Adrenal gland (tissue), 12 donors: ENCODE results near the gene DSTN. TPM values are rescaled to one million over a fixed set of nuclear protein-coding genes. Genes with fewer than 3 reads are reported as not detected.

Source experiments
- DNase-seq, 7 donors: peaks; one replicate each; pipeline ENCODE4 v3.0.0-alpha.2; 2019 to 2020
- H3K27ac ChIP-seq, 5 donors: fragments of 200-600 bp; sonication (generic) in 4 of 5; 1 replicate in 3 of 5; 2 replicates in 2 of 5; pipeline versions ENCODE4 v1.5.1 to v1.8.0; 2016 to 2020; ENCODE audit warnings: mild to moderate bottlenecking in 1 of 5
- H3K27me3 ChIP-seq: fragments of 200-600 bp; 2 replicates; pipeline ENCODE4 v1.8.0; 2021
- H3K36me3 ChIP-seq, 2 donors: fragments of 200-600 bp; replicated peaks in 1 of 2; 1 replicate in 1 of 2; 2 replicates in 1 of 2; pipeline versions ENCODE4 v1.5.1 to v1.8.0; 2018 to 2022
- H3K4me1 ChIP-seq, 2 donors: fragments of 200-600 bp; replicated peaks in 1 of 2; 1 replicate in 1 of 2; 2 replicates in 1 of 2; pipeline versions ENCODE4 v1.5.1 to v1.8.0; 2018 to 2021
- H3K4me3 ChIP-seq, 4 donors: fragments of 200-600 bp; sonication (generic) in 3 of 4; one replicate each; pipeline ENCODE4 v1.5.1; 2016 to 2018
- H3K9me3 ChIP-seq, 3 donors: fragments of 200-600 bp; sonication (generic) in 1 of 3; replicated peaks in 1 of 3; 1 replicate in 2 of 3; 2 replicates in 1 of 3; pipeline versions ENCODE4 v1.5.1 to v1.8.0; 2016 to 2021
- CTCF ChIP-seq, 6 experiments: fragments of 450-650 bp in 4 of 6; fragments of 200-600 bp in 2 of 6; sonication (generic) in 1 of 6; IDR thresholded peaks; 1 replicate in 5 of 6; 2 replicates in 1 of 6; pipeline versions ENCODE4 v1.5.1 to v1.8.0; 2016 to 2021; ENCODE audit warnings: antibody characterized with exemption in 6 of 6, mild to moderate bottlenecking in 2 of 6, moderate library complexity in 1 of 6
- POLR2A ChIP-seq, 2 donors: fragments of 450-650 bp; IDR thresholded peaks; one replicate each; pipeline ENCODE4 v1.6.1; 2017; ENCODE audit warnings: antibody characterized with exemption in 2 of 2, mild to moderate bottlenecking in 2 of 2, moderate library complexity in 1 of 2
- whole genome bisulfite sequencing, 4 donors: extraction: QIAGEN DNeasy Blood & Tissue Kit in 2 of 4; methylation state at CpG; one replicate each; pipeline versions ENCODE4 v1.1.5 to v1.1.7; 2013 to 2017; 5-methylcytosine and 5-hydroxymethylcytosine counted together
- intact Hi-C, 2 donors: fragments of 100-400 bp; cut with DNase I; formaldehyde crosslinking; loops; one replicate each; pipeline versions ENCODE4 v1.14.1 to v1.15.0; 2022 to 2023
- polyA plus RNA-seq, 3 donors: library from polyadenylated mRNA; stranded (reverse); fragments of 200-250 nt in 2 of 3; fragments of 350-450 nt in 1 of 3; fragmentation: Illumina TruSeq in 1 of 3; extraction: RNeasy Lipid Tissue Mini Kit (QIAGEN cat#74804) in 1 of 3; gene quantifications; one replicate each; pipeline ENCODE4 v1.2.3, GENCODE V29; 2013 to 2014
- total RNA-seq, 9 donors: library from RNA; depleted of rRNA in 4 of 9; stranded (reverse); fragments of >200 nt in 4 of 9; fragments of 120-200 nt in 1 of 9; fragmentation: NEBNext Ultra II Directional in 1 of 9; extraction: Animal tissue kit (Norgen Biotek cat#: 25700) in 1 of 9; gene quantifications; one replicate each; pipeline versions ENCODE4 v1.1.0 to v1.2.4, GENCODE V29; 2013 to 2023
- donor health status: healthy with polysubstance abuse.
- donor health status: Bipolar disorder and iron deficiency.
- donor health status: DM: yes; HTN: yes; CAD: no.
- donor health status: DM: no; HTN: no; CAD: no.
- donor health status: DM: no; HTN: no; CAD: no.
- donor health status: DM: yes; HTN: yes; CAD: no.

DSTN gene
- total and polyA plus RNA-seq, 12 donors: 184 to 552 (median 273) TPM

GRCh38 chr20:17612287-17612991, 42.6 kb downstream of the DSTN start:
- intact Hi-C loops: loop anchor here in 1 of 2 donors (5.0 kb wide), 1 partner anchor 35 kb away; no protein-coding TSS in a partner anchor
- TF ChIP-seq POLR2A (IDR thresholded peaks at IDR 0.05) (peak in 1 of 2 donors; percentile 13), CTCF (IDR thresholded peaks at IDR 0.05) (no peak)
- Histone ChIP-seq H3K4me1 (peaks cover 8 to 17% of the 10 kb centered on the region in 2 donors), H3K4me3 (no peak overlapping the region), H3K9me3 (no peaks in the 10 kb centered on the region), H3K36me3 (peaks cover 0 to 45% of the 10 kb centered on the region in 2 donors), H3K27me3 (no peaks in the 10 kb centered on the region), H3K27ac (peak overlapping the region in 3 of 5 donors; percentile 25 to 71 (median 69))
- 34 to 56% (median 41%) methylated on average over 7 to 16 of the region's 16 CpGs for WGBS, 4 donors
- peak in 4 of 7 donors; percentile 47 to 72 (median 56) for DNase-seq

GRCh38 chr20:17612992-17613327, 43.1 kb downstream of the DSTN start:
- peaks cover 0 to 45% of the 10 kb centered on the region in 2 donors for H3K36me3 ChIP-seq
- H3K27ac ChIP-seq: peak overlapping the region in 3 of 5 donors; percentile 25 to 71 (median 69)
- intact Hi-C loops: loop anchor here in 1 of 2 donors (5.0 kb wide), 1 partner anchor 36 kb away; no protein-coding TSS in a partner anchor
- WGBS, 4 donors: 76 to 80% (median 80%) methylated on average over 1 to 7 of the region's 7 CpGs; no CpG with 5 or more reads in 1 of the 4 donors
- TF ChIP-seq CTCF (IDR thresholded peaks at IDR 0.05): no peak
- TF ChIP-seq POLR2A (IDR thresholded peaks at IDR 0.05): no peak
- H3K9me3 ChIP-seq: no peaks in the 10 kb centered on the region
- H3K27me3 ChIP-seq: no peaks in the 10 kb centered on the region
- H3K4me3 ChIP-seq: no peak overlapping the region
- H3K4me1 ChIP-seq: peaks cover 8 to 17% of the 10 kb centered on the region in 2 donors
- DNase-seq: no peak

- 79 to 88% (median 86%) methylated on average over 19 to 40 of the region's 40 CpGs for WGBS, 4 donors
- Histone ChIP-seq H3K4me1 (peaks cover 8 to 17% of the 10 kb centered on the region in 2 donors), H3K27me3 (no peaks in the 10 kb centered on the region), H3K27ac (peak overlapping the region in 1 of 5 donors; percentile 69), H3K36me3 (peaks cover 0 to 48% of the 10 kb centered on the region in 2 donors), H3K4me3 (no peak overlapping the region), H3K9me3 (no peaks in the 10 kb centered on the region)
- TF ChIP-seq CTCF (IDR thresholded peaks at IDR 0.05) (no peak), POLR2A (IDR thresholded peaks at IDR 0.05) (no peak)
- intact Hi-C loops: loop anchor here in 1 of 2 donors (5.0 kb wide), 1 partner anchor 36 kb away; no protein-coding TSS in a partner anchor
- DNase-seq: peak in 3 of 7 donors; percentile 15 to 58 (median 23)
These were observed 43.7 kb downstream of the DSTN start for GRCh38 chr20:17613328-17614175.
